H1 (cell line): ENCODE results near the gene TCEANC2. TPM values are rescaled to one million over a fixed set of nuclear protein-coding genes. Genes with fewer than 3 reads are reported as not detected.

Experiments used
- CTCF ChIA-PET: fragments of 300-600 bp; sonication (Branson Sonifier 250); formaldehyde crosslinking; loops from one replicate; lab custom pipeline; 2021; ENCODE audit not compliant: partially characterized antibody; lab: Charles Lee
- POLR2A ChIA-PET: fragments of 300-600 bp; sonication (Branson Sonifier 250); formaldehyde crosslinking; loops from one replicate; lab custom pipeline; 2021; ENCODE audit warnings: inconsistent platforms; ENCODE audit not compliant: partially characterized antibody; lab: Charles Lee
- DNase-seq, 2 experiments: peaks; one replicate each; pipeline versions ENCODE4 v3.0.0 to v3.0.0-alpha.2; 2010 to 2022; ENCODE audit warnings: low spot score in 2 of 2, low read depth in 1 of 2, mixed read lengths in 1 of 2
- FAIRE-seq: peaks from 2 replicates; lab custom pipeline; 2011; peaks lifted over from hg19 to GRCh38; lab: Jason Lieb, UNC
- H2AFZ ChIP-seq: 2 replicates; pipeline ENCODE4 v1.8.1; 2012; ENCODE audit warnings: low read length, inconsistent platforms
- H2AK5ac ChIP-seq: 2 replicates; pipeline ENCODE4 v1.6.1; 2013; ENCODE audit warnings: low read depth, low read length
- H2BK120ac ChIP-seq: replicated peaks from 2 replicates; pipeline ENCODE3; 2013; ENCODE audit warnings: low read depth, low read length, inconsistent platforms
- H2BK12ac ChIP-seq: 2 replicates; pipeline ENCODE4 v1.6.1; 2013; ENCODE audit warnings: low read depth, low read length
- H2BK15ac ChIP-seq: 2 replicates; pipeline ENCODE4 v1.6.1; 2013; ENCODE audit warnings: low read length
- H2BK20ac ChIP-seq: 2 replicates; pipeline ENCODE4 v1.6.1; 2013; ENCODE audit warnings: low read length
- H2BK5ac ChIP-seq: 2 replicates; pipeline ENCODE4 v1.6.1; 2013; ENCODE audit warnings: low read depth, low read length
- H3K14ac ChIP-seq: 2 replicates; pipeline ENCODE4 v1.6.1; 2013; ENCODE audit warnings: inconsistent platforms; ENCODE audit not compliant: insufficient read length
- H3K18ac ChIP-seq: 2 replicates; pipeline ENCODE4 v1.6.1; 2013; ENCODE audit warnings: low read length; ENCODE audit errors: extremely low read depth
- H3K23ac ChIP-seq: 2 replicates; pipeline ENCODE4 v1.6.1; 2013; ENCODE audit warnings: inconsistent platforms; ENCODE audit not compliant: insufficient read length
- H3K23me2 ChIP-seq: 2 replicates; pipeline ENCODE4 v1.6.1; 2013; ENCODE audit warnings: low read depth, low read length
- H3K27ac ChIP-seq: 2 replicates; pipeline ENCODE4 v1.6.1; 2011; ENCODE audit warnings: low read depth, low read length, inconsistent platforms
- H3K27me3 ChIP-seq, 4 experiments: replicated peaks in 1 of 4; 1 replicate in 1 of 4; 2 replicates in 3 of 4; pipeline versions ENCODE4 v1.6.1 to v1.8.1; 2011 to 2013; ENCODE audit warnings: low read length in 3 of 4, mild to moderate bottlenecking in 3 of 4, inconsistent platforms in 2 of 4, mixed read lengths in 2 of 4, moderate library complexity in 1 of 4; ENCODE audit not compliant: control insufficient read depth in 3 of 4, insufficient read depth in 3 of 4; ENCODE audit errors: extremely low read depth in 1 of 4
- H3K36me3 ChIP-seq, 4 experiments: 2 replicates each; pipeline versions ENCODE4 v1.6.1 to v1.8.1; 2011 to 2013; ENCODE audit warnings: mild to moderate bottlenecking in 4 of 4, low read length in 3 of 4, moderate library complexity in 2 of 4, control low read depth in 1 of 4, inconsistent platforms in 1 of 4; ENCODE audit not compliant: insufficient read depth in 4 of 4, control insufficient read depth in 2 of 4
- H3K4ac ChIP-seq: replicated peaks from 2 replicates; pipeline ENCODE3; 2013; ENCODE audit warnings: low read length, low read depth, mixed read lengths, inconsistent platforms; ENCODE audit not compliant: insufficient read length
- H3K4me1 ChIP-seq, 4 experiments: replicated peaks in 1 of 4; 1 replicate in 1 of 4; 2 replicates in 3 of 4; pipeline versions ENCODE4 v1.6.1 to v1.8.1; 2011 to 2013; ENCODE audit warnings: low read length in 3 of 4, inconsistent platforms in 2 of 4, mixed read lengths in 1 of 4; ENCODE audit not compliant: insufficient read depth in 4 of 4, control insufficient read depth in 3 of 4
- H3K4me2 ChIP-seq, 2 experiments: 2 replicates each; pipeline versions ENCODE4 v1.6.1 to v1.8.1; 2011 to 2013; ENCODE audit warnings: low read depth in 2 of 2, low read length in 2 of 2, control low read depth in 1 of 2, inconsistent platforms in 1 of 2, mild to moderate bottlenecking in 1 of 2; ENCODE audit not compliant: insufficient read depth in 1 of 2
- H3K4me3 ChIP-seq, 4 experiments: fragments of 200-600, 300-600 bp in 1 of 4; sonication (generic), shearing (Covaris generic), sonication (Bioruptor Twin) in 1 of 4; 2 replicates each; pipeline versions ENCODE4 v1.5.1 to v1.8.1; 2011 to 2016; ENCODE audit warnings: low read length in 4 of 4, low read depth in 3 of 4, control low read depth in 2 of 4, inconsistent platforms in 2 of 4, mild to moderate bottlenecking in 2 of 4, mixed read lengths in 1 of 4, moderate library complexity in 1 of 4; ENCODE audit not compliant: insufficient read depth in 2 of 4; ENCODE audit errors: extremely low read depth in 1 of 4
- H3K56ac ChIP-seq: replicated peaks from 2 replicates; pipeline ENCODE3; 2013; ENCODE audit warnings: low read depth, mild to moderate bottlenecking, mixed read lengths, low read length, inconsistent platforms; ENCODE audit not compliant: insufficient read length
- H3K79me1 ChIP-seq: 2 replicates; pipeline ENCODE4 v1.6.1; 2013; ENCODE audit warnings: low read depth, low read length, control low read depth
- H3K79me2 ChIP-seq, 2 experiments: 2 replicates each; pipeline versions ENCODE4 v1.6.1 to v1.8.1; 2012 to 2013; ENCODE audit warnings: low read length in 2 of 2, mild to moderate bottlenecking in 2 of 2, inconsistent platforms in 1 of 2; ENCODE audit not compliant: insufficient read depth in 2 of 2, control insufficient read depth in 1 of 2
- H3K9ac ChIP-seq, 4 experiments: replicated peaks in 1 of 4; 1 replicate in 1 of 4; 2 replicates in 3 of 4; pipeline versions ENCODE4 v1.6.1 to v1.8.1; 2011 to 2013; ENCODE audit warnings: low read depth in 3 of 4, low read length in 3 of 4, control low read depth in 2 of 4, mild to moderate bottlenecking in 2 of 4, moderate library complexity in 2 of 4, inconsistent platforms in 1 of 4; ENCODE audit errors: extremely low read depth in 1 of 4
- H3K9me3 ChIP-seq, 2 experiments: 2 replicates each; pipeline versions ENCODE4 v1.6.1 to v1.8.1; 2012 to 2013; ENCODE audit warnings: mild to moderate bottlenecking in 2 of 2, moderate library complexity in 2 of 2, control low read depth in 1 of 2, inconsistent platforms in 1 of 2, low read depth in 1 of 2, low read length in 1 of 2, mixed read lengths in 1 of 2; ENCODE audit not compliant: insufficient read depth in 2 of 2
- H4K20me1 ChIP-seq, 2 experiments: replicated peaks in 1 of 2; 2 replicates each; pipeline versions ENCODE3 to v1.8.1; 2011 to 2013; ENCODE audit warnings: inconsistent platforms in 2 of 2, low read length in 2 of 2, mild to moderate bottlenecking in 1 of 2; ENCODE audit not compliant: insufficient read depth in 2 of 2, control insufficient read depth in 1 of 2
- H4K5ac ChIP-seq: 2 replicates; pipeline ENCODE4 v1.6.1; 2013; ENCODE audit warnings: low read length, low read depth, mixed read lengths, inconsistent platforms; ENCODE audit not compliant: insufficient read length
- H4K8ac ChIP-seq: 2 replicates; pipeline ENCODE4 v1.8.0; 2013; ENCODE audit warnings: mild to moderate bottlenecking, moderate library complexity, low read length, inconsistent platforms; ENCODE audit not compliant: insufficient read depth; ENCODE audit errors: extremely low read depth
- H4K91ac ChIP-seq: replicated peaks from 2 replicates; pipeline ENCODE3; 2013; ENCODE audit warnings: low read length, mixed read lengths, inconsistent platforms; ENCODE audit not compliant: insufficient read length
- ASH2L ChIP-seq: fragments of 200-600, 300-600 bp; sonication (generic); IDR thresholded peaks from one replicate; pipeline ENCODE4 v1.7.1; 2017; ENCODE audit warnings: low read length
- CREB1 ChIP-seq: IDR thresholded peaks from 2 replicates; pipeline ENCODE4 v1.6.1; 2012; ENCODE audit warnings: inconsistent platforms
- CTBP2 ChIP-seq: IDR thresholded peaks from 2 replicates; pipeline ENCODE4 v1.7.0; 2011; ENCODE audit warnings: borderline replicate concordance, mild to moderate bottlenecking, moderate library complexity, mixed read lengths, low read length; ENCODE audit not compliant: insufficient read depth, insufficient read length
- KDM4A ChIP-seq: IDR thresholded peaks from one replicate; pipeline ENCODE4 v1.7.1; 2012; ENCODE audit warnings: low read depth, mild to moderate bottlenecking, moderate library complexity, low read length, inconsistent platforms; ENCODE audit not compliant: severe bottlenecking
- RAD21 ChIP-seq, 2 experiments: IDR thresholded peaks in 1 of 2; conservative IDR thresholded peaks in 1 of 2; 2 replicates each; pipeline ENCODE4 v1.6.1; 2011; ENCODE audit warnings: low read depth in 2 of 2, low read length in 2 of 2, improper control_type of control experiment in 1 of 2, inconsistent platforms in 1 of 2, mild to moderate bottlenecking in 1 of 2, moderate library complexity in 1 of 2
- SIN3A ChIP-seq, 2 experiments: IDR thresholded peaks in 1 of 2; conservative IDR thresholded peaks in 1 of 2; 2 replicates each; pipeline ENCODE4 v1.6.1; 2011 to 2012; ENCODE audit warnings: low read length in 2 of 2, improper control_type of control experiment in 1 of 2, low read depth in 1 of 2, mild to moderate bottlenecking in 1 of 2
- SIRT6 ChIP-seq: IDR thresholded peaks from one replicate; pipeline ENCODE4 v1.7.1; 2012; ENCODE audit warnings: low read length, inconsistent platforms
- WGBS, 2 experiments: shearing (Covaris generic) in 1 of 2; methylation state at CpG; one replicate each; pipeline versions ENCODE4 v1.1.6 to v1.1.7; 2013 to 2015; ENCODE audit warnings: low lambda C conversion rate in 2 of 2, mixed read lengths in 2 of 2, inconsistent platforms in 1 of 2, low coverage in 1 of 2, missing lambda C conversion rate in 1 of 2; ENCODE audit not compliant: insufficient replicate concordance in 2 of 2, insufficient coverage in 1 of 2, insufficient read length in 1 of 2; ENCODE audit errors: extremely low coverage in 1 of 2, missing lambda C conversion rate in 1 of 2; 5-methylcytosine and 5-hydroxymethylcytosine counted together
- polyA plus RNA-seq, 7 experiments: library from polyadenylated mRNA; depleted of rRNA in 3 of 7; stranded (reverse) in 5 of 7; unstranded in 2 of 7; fragments of >200 nt in 5 of 7; fragments of 200-250 nt in 2 of 7; gene quantifications; 1 replicate in 5 of 7; 2 replicates in 1 of 7; 4 replicates in 1 of 7; pipeline versions ENCODE4 v1.2.1 to v1.2.3, GENCODE V29; 2011 to 2013; ENCODE audit warnings: missing spikeins in 2 of 7, mixed read lengths in 2 of 7
- total RNA-seq: library from RNA; stranded (reverse); fragmentation: NEBNext Ultra II Directional; extraction: Animal tissue kit (Norgen Biotek cat#: 25700); gene quantifications from 2 replicates; pipeline ENCODE4 v1.2.1, GENCODE V29; 2021

The TCEANC2 gene
- total and polyA plus RNA-seq, 2 of the 8 experiments (the other 6 are each of a cell fraction or from before 2014, with no cell fraction given) = 4.2 to 8.2 TPM

- Histone ChIP-seq H3K36me3 (peaks cover 0 to 13% (median 6%) of the 10 kb centered on the region in 4 experiments; a peak in 3 of 8 replicates), H3K14ac (no peak overlapping the region), H4K5ac (no peak overlapping the region), H2AK5ac (no peak overlapping the region), H3K56ac (no peak overlapping the region), H4K91ac (no peak overlapping the region), H3K9ac (no peak overlapping the region), H3K27ac (no peak overlapping the region), H3K23ac (no peak overlapping the region), H3K4me2 (no peak overlapping the region), H2BK15ac (no peak overlapping the region), H3K4me3 (no peak overlapping the region), H3K18ac (no peak overlapping the region), H3K4me1 (peaks cover 0 to under 1% (median under 1%) of the 10 kb centered on the region in 4 experiments; a peak in 1 of 7 replicates), H3K79me1 (peaks cover 6% of the 10 kb centered on the region; the same call in 1 of the 2 replicates), H2BK5ac (no peak overlapping the region), H2BK120ac (no peak overlapping the region), H2AFZ (no peak overlapping the region), H4K8ac (no peak overlapping the region), H4K20me1 (peaks cover 0 to 3% of the 10 kb centered on the region in 2 experiments), H2BK12ac (no peak overlapping the region), H3K27me3 (no peaks in the 10 kb centered on the region), H3K4ac (no peak overlapping the region), H3K79me2 (peaks cover 3 to 53% of the 10 kb centered on the region in 2 experiments; a peak in 3 of 4 replicates), H2BK20ac (no peak overlapping the region), H3K9me3 (no peaks in the 10 kb centered on the region), H3K23me2 (no peaks in the 10 kb centered on the region)
- POLR2A ChIA-PET = no interaction called here
- CTCF ChIA-PET = interaction anchor here (0.5 to 1.5 kb wide), 3 partner anchors 37 to 635 kb away, joined by 3 read pairs; no protein-coding TSS in a partner anchor
- DNase-seq (no peak), FAIRE-seq (no peak)
- TF ChIP-seq CREB1 (no peak), KDM4A (no peak), ASH2L (no peak), RAD21 (IDR thresholded peaks at IDR 0.05 in 1 of 2, conservative IDR thresholded peaks at IDR 0.05 in 1 of 2; ENCODE audit: low read depth in 2 of 2, low read length in 2 of 2) (no peak), CTBP2 (no peak), SIRT6 (no peak), SIN3A (conservative IDR thresholded peaks at IDR 0.05 in 1 of 2, IDR thresholded peaks at IDR 0.05 in 1 of 2; ENCODE audit: low read depth in 1 of 2, low read length in 2 of 2) (no peak)
- 81% methylated on average over 7 of the region's 7 CpGs; no CpG with 5 or more reads in 1 of the 2 experiments for WGBS, 2 experiments
Observed at GRCh38 chr1:54046671-54047383, 6.6 kb upstream of the TCEANC2 start.
